Hematopoietic multipotent progenitor cell treated with erythropoietin and hydrocortisone succinate and interleukin-3 and kit ligand, for 8 days (in vitro differentiated cells): ENCODE data around the gene AMOTL2.

Experiments used
- DNase-seq: peaks from one replicate; pipeline ENCODE4 v3.0.0-alpha.2; 2015

The AMOTL2 gene

GRCh38 chr3:134330883-134331810 is 43.1 kb downstream of the AMOTL2 start:
- no peak for DNase-seq

DNA sequence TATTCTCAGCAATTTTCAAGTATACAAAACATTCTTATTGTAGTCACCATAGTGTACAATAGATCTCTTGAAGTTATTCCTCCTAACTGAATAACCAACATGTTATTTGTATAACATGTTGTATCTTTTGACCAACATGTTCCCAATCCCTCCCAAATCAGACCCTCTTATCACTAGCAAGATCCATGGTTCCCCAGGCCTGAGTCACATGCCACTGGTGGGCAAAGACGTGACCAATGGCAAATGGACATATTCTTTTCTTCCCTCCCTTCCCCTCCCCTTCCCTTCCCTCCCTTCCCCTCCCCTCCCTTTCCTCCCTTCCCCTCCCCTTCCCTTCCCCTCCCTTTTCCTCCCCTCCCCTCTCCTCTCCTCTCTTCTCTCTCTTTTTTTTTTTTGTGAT is 45.4 kb downstream of the AMOTL2 start:
- DNase-seq, result no peak

DNA sequence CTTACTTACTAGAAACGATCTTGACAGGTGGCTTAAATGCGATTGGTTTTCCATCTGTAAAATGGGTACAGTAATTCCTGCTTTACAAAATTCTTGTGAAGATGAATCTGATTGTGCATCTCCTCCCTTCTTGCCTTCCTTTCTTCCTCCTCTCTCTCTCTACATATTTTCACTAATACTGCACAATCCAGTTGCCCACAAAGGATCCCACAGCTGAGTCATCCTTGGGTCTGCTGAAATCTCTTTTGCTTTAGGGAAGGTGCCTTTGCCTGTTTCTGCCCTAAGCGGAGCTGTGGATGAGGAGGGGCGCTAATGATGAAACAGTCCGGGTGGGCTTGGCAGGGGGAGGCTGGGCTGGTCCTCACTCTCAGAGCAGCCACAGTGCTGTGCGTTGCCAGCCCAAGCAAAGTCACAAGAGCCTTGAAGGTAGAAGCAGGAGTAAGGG is 46.1 kb downstream of the AMOTL2 start:
- DNase-seq, result no peak

DNA sequence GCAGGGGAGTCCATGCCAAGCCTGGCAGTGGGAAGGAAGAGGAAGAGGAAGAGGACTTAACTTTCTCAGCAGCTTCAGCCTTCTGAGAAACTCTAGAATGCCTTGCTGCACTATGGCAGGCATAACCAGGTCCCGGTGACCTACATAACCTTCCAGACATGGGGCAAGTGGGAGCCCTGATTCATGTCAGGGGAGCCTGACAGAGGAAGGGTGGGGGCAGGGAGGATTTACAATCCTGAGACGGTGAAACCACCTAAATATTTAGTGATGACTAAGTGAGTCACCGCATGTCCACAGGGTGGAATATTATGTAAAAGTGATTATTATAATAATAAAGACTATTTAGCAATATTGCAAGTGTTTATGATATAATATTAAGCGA is 46.7 kb downstream of the AMOTL2 start:
- DNase-seq, result no peak

GRCh38 chr3:134326760-134327593 is 47.3 kb downstream of the AMOTL2 start:
- no peak for DNase-seq

DNA sequence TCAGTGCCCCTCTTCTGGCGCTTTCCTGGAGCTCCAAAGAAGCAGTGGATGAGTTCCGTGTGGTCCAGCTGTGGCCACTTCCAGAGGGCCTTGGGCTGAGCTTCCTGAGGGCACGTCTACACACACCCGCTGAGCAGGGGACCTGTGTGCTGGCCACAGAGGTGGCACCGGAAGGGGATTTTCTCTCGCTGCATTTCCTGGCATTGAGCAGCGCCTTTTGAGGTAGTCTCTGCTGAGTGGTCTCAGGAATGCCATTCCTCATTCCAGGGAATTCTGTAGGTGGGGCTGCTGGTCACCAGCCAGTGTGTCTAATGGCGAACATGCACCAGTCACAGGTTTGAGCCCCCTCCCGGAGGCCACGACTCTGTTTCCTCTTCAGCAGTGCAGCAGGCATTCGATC is 48.1 kb downstream of the AMOTL2 start:
- DNase-seq, result no peak

- no peak for DNase-seq
These were observed 48.5 kb downstream of the AMOTL2 start for GRCh38 chr3:134325706-134326105.

- no peak for DNase-seq
These were observed 49.1 kb downstream of the AMOTL2 start for GRCh38 chr3:134325061-134325705.

DNA sequence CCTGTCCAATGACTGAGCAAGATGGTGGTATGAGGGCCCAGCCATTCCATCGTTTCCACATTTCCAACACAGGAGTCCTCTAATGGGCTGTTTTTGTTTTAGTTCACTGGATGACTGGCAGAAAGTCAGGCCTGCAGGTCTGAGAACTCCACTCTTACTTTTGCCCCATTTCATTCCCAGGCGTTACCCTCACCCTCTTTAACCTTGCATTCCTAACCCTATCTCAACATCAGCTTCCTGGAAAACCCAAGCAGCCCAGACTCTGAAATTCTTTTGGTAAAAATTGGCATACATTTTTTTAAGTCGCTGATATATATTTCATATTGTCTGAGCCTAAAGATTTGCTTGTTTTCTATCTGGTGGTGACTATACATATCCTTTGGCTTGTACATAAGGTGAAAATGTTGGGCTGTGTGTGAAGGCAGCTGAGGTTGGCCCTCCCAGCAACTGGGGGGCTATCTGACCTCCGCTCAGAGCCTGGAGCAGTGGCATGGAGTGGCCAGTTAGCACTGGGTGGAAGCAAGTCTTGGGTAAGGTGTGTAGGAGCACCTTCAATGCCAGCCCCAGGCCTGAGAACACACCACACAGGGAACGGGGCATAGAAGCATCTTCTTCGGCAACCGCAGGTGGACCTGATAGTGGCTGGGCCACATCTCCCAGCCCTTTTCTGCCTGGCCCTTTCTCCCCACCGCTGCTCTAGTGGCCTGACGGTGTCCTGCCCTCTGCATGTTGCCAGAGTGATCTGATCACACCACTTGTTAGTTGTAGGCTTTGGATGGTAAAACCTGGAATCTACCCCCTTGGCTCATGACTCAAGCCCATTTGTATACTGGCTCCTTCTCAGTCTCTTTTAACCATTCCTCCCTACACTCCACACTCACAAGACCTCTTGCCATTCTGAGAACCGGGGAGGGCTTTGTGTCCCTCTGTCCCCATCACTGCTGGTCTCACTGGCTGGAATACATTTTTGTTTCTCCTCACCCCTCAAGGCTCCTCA is 50.0 kb downstream of the AMOTL2 start:
- no peak for DNase-seq

DNA sequence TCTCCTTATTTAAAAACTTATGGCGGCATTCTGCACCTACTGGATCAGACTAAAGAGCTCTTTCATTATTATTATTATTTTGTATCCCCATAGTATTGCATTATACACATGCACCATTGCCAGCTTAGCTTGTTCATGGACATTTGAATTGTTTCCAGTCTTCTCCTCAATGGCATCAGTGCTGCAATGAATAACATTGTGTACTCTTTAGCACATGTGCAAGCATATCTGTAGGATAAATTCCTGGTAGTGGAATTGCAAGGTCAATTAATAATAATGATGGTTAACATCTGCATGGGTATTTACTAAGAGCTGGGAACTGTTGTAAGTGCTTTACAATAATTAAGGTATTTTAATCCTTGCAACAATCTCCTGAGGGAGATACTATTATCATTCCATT is 52.0 kb downstream of the AMOTL2 start:
- DNase-seq, result no peak

DNA sequence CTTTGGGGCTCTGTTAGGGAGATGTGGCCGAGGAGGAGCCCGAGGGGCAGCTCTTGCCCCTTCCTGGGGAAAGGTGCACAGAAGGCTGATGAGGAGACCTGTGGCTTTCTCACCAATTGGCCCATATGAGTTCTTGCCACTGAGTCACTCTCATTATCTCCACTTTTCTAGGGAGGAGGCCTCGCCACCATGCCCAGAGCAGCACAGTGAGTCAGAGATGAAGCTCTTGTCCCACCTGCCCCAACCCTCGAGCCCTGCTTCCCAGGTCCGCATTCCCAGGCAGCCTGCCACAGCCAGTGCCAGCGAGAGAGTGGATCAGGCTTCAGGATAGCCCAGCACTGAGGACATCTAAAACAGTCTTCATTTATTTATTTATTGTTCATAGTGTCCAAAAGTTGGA is 53.5 kb downstream of the AMOTL2 start:
- DNase-seq, result no peak

GRCh38 chr3:134319931-134320330 is 54.3 kb downstream of the AMOTL2 start:
- no peak for DNase-seq

GRCh38 chr3:134318166-134318565 is 56.1 kb downstream of the AMOTL2 start:
- no peak for DNase-seq

DNA sequence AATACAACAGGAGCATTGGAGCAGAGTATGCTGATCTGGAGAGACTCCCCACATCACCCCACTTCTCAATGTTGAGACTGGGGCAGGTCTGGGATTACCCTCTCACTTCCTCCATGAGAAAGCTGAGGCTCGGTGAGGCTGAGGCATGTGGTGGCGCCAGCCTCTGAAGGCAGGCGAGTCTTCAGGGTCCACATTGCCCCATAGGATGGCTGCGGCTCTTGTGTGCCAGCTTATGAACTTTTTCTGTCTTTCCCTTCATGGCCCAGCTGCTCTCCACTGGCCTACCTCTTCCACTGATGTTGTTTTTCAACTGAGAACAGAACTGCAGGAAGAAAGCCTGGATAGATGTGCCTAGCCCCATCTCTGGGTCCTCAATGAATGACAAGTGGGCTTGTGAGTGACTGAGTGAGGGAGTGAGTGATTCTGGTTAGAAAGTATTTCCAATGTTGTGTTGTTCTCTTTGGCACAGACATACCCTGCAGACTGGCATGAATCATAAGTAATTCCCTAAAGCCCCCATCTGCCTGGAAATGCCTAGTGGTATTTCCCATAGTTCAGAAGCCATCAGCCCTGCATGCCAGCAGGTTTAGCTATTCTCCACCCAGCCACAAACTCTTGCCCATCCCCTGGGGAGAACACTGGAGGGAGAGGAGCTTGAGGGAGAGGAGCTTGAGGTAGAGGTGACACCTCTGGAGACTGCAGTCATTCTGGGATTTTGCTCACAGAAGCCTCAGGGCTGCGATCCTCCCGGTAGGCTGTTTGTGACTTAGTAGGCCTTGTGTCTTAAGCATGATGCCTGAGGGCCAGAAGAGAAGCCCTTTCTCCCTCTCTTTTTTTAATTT is 56.9 kb downstream of the AMOTL2 start:
- DNase-seq, result no peak

DNA sequence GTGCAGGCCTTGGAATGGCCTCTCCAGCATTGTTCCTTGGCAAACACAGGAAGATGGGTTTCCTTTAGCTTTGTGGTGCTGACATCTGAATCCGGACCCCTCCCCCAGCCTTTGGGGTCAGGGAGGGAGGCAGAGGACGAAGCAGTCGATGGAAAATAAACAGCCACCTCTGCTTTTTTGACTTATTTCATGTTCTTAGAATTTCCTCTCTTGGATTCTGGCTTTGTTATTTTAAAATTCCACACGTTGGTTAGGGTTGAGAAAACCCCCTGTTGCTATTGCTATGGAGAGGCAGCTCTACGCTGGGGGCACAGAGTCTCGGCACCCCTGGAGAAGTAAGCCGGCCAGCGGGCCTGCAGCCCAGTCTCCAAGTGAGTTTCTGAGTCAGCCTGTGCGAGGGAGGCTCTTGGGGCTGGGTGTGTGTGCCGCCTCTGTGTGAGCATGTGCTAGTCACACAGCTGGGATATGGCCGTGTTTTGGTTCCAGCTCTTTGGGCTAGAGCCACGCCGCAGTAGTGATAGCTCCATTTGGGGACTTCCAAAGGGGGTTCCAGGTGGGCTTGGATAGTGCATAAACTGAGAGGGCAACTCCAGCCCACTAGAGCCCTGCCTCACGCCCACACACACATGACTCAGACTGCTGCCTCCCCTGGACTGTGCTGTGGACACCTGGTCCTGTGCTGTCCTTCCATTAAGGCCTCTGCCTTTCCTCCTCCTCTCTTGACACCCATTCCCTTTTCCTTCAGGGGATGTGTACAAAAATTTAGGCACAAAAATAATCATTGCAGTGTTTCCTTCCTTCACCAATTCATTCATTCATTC is 58.8 kb downstream of the AMOTL2 start:
- DNase-seq, result no peak

DNA sequence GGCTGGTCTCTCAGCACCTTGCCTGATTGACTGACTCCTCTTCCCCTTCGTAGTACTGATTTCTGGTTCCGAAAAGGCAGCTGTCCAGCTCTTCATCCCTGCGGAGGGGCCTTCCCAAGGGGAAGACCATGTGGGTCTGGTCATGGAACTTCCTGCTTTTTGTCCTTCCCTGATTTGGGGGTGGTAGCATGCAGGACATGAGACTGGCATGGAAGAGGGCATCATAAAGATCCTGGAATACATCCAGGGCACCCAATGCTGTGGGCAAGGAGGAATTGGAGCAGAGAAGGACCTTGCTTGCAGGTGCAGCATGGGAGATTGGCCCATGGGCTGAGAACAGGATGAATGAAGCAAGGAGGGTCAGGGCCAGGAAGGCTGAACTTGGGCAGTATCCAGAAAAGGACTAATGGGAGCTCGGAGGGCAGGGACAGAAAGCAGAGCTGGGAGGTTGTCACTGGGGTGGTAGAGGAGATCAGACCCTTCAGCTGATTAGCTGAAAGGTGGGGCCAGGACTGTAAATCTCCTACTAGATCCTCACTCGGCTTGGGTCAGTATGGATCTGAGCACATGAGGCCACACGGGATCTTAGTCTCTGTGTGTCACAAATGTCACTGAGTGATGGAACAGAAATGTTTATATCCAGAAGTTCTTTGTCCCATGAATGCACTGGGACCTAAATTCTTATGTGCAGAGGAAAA is 59.5 kb downstream of the AMOTL2 start:
- no peak for DNase-seq

DNA sequence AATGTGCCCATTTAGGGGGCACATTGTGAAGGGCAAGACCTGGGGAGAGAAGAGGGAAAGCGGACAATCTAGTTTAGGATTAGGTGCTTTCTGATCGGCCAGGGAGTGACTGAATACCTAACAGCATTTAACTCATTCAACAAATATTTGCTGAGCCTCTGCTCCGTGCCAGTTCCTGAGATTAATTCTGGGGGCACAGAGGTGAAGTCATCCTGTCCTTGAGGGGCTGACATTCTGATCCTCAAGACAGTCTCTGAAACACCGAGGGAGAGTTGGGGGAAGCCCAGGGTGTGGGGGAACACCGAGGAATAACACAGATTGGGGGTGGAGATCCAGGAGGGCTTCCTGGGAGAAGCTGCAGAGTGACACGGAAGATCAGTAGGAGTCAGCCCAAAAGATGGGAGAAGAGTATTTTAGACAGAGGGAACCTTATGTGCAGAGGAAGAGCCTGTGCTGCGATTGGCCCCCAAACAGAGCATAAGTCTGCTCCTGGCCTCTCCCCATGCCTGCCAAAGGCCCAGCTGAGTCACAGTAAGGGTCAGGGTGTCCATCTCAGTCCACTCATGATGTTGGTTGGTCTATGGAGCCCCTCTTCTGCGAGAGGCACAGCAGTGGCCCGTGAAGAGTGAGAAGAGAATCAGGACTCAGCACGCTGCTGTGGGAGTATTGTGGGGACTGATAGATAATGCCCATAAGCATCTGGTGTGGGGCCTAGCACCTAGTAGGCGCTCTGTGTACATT is 60.2 kb downstream of the AMOTL2 start:
- DNase-seq, result no peak

DNA sequence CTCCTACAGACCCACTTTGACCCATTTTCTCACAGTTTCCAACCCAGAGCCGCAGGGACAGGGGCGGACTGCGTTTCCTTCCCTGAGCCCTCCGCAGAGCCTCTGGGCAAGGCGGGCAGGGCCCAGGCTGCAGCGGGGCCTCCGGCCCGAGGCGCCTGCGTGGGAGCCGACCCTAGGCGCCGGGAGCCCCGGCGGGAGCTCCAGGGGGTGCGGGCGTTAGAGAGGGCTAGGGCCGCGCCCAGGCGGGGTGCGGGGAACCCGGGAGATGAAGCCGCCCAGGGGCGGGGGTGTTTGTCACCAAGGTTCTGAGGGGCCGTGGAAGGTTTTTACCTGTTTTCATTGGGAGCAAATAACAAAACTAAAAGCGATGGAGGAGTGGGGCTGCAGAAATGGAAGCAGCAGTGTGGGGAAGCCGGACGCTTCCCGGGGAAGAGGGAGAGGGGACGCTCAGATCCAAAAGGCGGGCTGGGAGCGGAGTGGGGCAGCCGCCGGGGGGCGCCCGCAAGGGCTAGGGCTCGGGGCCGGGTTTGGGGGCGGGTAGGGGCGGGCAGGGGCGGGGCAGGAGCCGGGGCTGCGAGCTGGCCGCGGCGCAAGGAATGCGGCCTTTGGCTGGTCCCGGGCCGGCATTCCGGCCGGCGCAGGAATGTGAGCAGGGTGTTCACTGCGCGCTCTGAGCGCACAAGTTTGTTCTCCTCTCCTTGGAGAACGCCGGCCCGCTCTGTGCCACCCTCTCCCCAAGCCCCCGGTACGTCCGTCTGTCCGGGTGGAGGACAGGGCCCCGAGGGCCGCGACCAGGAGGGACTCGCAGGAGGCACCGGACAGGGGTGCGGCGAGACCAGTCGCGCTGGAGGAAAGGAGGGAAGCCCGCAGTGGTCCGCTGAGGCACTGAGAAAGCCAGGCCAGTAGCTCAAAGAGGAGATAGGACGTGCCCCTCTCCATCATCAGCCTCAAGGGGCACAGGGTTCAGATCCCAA is 61.1 kb downstream of the AMOTL2 start:
- no peak for DNase-seq
